Breast epithelium (tissue), 3 donors: ENCODE results near the gene TOB1.

Experiments used
- POLR2AphosphoS5 ChIP-seq, 3 donors: sonication (generic); formaldehyde crosslinking; IDR thresholded peaks; one replicate each; pipeline ENCODE4 v1.6.1; 2017; ENCODE audit warnings: antibody characterized with exemption in 3 of 3
- TF ChIP-seq, protein P1 (sequence below), 3 donors: fragments of 450-650 bp; IDR thresholded peaks; one replicate each; pipeline ENCODE4 v1.5.1; 2016 to 2017; ENCODE audit warnings: antibody characterized with exemption in 3 of 3, mild to moderate bottlenecking in 3 of 3, moderate library complexity in 3 of 3

DNA sequence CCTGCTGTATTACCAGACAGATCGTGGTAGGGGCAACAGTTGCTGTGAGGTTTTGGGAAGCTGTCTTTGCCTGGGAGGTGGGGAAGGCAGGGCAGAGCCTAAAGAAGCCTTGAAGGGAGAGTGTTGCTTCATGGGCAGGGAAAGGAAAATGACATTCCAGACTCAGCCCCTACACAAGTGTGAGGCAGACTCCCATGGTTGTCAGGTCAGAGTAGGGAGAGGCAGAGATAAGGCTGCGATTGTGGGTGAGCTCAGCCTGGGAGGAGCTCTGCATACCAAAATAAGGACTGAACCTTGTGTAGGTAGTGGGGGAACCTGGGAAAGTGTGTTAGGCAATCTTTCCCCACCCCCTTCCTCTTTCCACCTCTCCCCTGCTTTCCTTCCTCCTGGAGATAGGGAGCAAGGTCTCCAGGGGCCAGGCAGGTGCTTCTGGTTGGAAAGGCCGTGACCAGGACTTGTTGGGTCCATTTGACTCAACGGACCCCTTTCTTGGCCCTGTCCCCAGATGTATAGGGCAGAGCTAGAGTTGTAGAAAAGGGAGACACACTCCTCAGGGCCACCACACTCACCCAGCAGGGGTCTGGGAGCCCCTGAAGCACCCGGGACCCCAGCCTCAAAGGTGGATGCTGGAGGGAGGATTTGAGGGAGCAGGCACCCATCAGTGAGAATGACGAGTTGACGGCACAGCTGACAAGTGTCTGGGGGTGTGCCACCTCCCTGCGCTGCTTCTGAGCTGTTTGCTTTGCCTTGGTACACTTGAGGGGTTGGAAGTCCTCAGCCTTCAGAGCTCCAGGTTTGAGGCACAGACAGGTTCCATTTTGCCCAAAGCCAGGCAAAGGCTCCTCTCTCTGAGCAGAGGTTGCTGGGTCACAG lies 18.5 kb upstream of the TOB1 start:
- TF ChIP-seq, protein P1, sequence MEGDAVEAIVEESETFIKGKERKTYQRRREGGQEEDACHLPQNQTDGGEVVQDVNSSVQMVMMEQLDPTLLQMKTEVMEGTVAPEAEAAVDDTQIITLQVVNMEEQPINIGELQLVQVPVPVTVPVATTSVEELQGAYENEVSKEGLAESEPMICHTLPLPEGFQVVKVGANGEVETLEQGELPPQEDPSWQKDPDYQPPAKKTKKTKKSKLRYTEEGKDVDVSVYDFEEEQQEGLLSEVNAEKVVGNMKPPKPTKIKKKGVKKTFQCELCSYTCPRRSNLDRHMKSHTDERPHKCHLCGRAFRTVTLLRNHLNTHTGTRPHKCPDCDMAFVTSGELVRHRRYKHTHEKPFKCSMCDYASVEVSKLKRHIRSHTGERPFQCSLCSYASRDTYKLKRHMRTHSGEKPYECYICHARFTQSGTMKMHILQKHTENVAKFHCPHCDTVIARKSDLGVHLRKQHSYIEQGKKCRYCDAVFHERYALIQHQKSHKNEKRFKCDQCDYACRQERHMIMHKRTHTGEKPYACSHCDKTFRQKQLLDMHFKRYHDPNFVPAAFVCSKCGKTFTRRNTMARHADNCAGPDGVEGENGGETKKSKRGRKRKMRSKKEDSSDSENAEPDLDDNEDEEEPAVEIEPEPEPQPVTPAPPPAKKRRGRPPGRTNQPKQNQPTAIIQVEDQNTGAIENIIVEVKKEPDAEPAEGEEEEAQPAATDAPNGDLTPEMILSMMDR (IDR thresholded peaks at IDR 0.05) = no peak
- TF ChIP-seq POLR2AphosphoS5 (IDR thresholded peaks at IDR 0.05) = no peak
